Measurements from ENCODE around the gene NBPF6.
"Not testable (repeated sequence)": the region's sequence is repeated elsewhere in the genome, so short reads cannot be mapped to it uniquely, and the experiment has no call there.

NBPF6 gene

GRCh38 chr1:108502624-108503023 is 52.5 kb downstream of the NBPF6 start:
- no peak for DNase-seq

- no peak for DNase-seq
Measured at GRCh38 chr1:108503062-108503733, 53.1 kb downstream of the NBPF6 start.

- DNase-seq, result no peak
Measured at GRCh38 chr1:108504447-108504846, 54.3 kb downstream of the NBPF6 start.

DNA sequence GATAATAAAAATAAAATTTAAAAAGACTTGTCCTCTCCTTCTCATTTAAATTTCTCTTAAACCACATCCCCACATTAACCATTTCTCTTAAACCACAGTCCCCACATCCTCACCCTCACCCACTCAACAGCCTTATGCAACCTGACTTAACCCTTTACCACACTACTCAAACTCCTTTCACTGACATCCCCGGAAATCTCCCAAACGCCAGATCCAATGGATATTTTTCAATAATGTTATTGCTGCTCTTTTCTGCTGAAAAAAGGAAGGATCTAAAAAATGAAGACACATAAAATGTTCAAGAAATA is 55.6 kb downstream of the NBPF6 start:
- no peak for DNase-seq

- DNase-seq, result no peak
Measured at GRCh38 chr1:108511764-108512163, 61.6 kb downstream of the NBPF6 start.

DNA sequence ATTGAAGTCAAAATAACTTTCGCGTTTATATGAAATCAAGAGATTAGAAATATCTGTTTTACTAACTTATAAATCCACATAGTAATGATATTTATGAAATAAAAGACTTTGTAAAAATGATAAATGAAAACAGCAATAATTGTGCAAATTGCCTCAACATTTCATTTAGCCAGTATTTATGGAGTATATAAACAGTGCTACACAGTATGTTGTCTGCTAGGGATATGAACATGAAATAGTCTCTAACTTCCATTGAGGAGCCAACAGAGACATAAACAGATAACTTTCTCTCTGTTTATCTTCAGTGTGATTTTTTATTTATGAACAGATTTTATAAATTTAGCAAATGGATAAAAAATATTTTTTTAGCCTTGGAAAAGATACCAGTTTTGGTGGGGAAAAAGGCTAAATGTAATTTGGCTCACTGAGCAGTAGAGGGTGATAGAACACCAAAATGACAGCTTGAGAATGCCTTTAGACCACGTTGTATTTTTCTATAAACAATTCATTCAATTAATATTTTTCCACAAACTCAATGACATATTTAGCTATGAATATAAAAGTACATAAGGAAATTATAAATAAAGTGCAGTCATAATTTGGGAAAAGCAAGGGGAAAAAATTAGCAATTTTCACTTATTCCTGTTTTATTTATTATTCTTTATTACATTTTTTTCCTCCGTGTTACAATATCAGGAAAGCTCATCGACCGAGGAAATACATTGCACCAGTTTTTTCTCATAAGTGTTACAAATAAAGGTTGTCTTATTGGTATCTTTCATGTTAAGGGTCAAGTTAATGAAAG is 62.3 kb downstream of the NBPF6 start:
- DNase-seq, result no peak

DNA sequence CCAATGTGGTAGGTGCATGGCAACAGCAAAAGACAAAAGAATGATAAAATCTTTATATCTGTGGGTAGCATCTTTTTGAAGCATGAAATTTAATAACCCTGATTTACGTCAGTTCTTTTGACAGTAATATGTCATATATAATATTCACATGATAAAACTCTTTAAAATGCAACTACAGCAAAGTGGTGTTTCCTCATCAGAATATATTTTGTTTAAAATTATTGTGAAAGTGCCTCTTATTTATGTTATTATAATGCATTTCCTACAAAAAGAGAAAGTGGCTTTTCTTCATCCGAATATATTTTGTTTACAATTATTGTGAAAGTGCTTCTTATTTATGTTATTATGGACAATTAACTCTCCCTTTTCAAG is 62.9 kb downstream of the NBPF6 start:
- no peak for DNase-seq

DNA sequence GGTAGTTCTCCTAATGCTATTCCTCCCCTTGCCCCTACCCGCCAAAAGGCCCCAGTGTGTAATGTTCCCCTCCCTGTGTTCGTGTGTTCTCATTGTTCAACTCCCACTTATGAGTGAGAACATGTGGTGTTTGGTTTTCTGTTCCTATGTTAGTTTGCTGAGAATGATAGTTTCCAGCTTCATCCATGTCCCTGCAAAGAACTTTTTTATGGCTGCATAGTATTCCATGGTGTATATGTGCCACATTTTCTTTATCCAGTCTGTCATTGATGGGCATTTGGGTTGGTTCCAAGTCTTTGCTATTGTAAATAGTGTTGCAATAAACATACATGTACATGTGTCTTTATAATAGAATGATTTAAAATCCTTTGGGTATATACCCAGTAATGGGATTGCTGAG is 63.8 kb downstream of the NBPF6 start:
- DNase-seq, result not testable (repeated sequence)

DNA sequence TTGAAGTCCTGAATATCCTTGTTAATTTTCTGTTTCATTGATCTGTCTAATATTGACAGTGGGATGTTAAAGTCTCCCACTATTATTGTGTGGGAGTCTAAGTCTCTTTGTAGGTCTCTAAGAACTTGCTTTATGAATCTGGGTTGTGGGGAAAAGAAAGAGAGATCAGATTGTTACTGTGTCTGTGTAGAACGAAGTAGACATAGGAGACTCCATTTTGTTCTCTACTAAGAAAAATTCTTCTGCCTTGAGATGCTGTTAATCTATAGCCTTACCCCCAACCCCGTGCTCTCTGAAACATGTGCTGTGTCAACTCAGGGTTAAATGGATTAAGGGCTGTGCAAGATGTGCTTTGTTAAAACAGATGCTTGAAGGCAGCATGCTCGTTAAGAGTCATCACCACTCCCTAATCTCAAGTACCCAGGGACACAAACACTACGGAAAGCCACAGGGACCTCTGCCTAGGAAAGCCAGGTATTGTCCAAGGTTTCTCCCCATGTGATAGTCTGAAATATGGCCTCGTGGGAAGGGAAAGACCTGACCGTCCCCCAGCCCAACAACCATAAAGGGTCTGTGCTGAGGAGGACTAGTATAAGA is 67.3 kb downstream of the NBPF6 start:
- not testable (repeated sequence) for DNase-seq

All from activated CD8-positive, alpha-beta memory T cell treated with anti-CD3 and anti-CD28 coated beads, Interleukin-2, amount 50 U/mL, for 48 hours (primary cell).